Measurements from ENCODE around the gene SLC52A1. TPM values are rescaled to one million over a fixed set of nuclear protein-coding genes. Genes with fewer than 3 reads are reported as not detected.
"Not testable (repeated sequence)": the region's sequence is repeated elsewhere in the genome, so short reads cannot be mapped to it uniquely, and the experiment has no call there.

SLC52A1 gene
- total RNA-seq, 1 donor: 0.43 TPM

DNA sequence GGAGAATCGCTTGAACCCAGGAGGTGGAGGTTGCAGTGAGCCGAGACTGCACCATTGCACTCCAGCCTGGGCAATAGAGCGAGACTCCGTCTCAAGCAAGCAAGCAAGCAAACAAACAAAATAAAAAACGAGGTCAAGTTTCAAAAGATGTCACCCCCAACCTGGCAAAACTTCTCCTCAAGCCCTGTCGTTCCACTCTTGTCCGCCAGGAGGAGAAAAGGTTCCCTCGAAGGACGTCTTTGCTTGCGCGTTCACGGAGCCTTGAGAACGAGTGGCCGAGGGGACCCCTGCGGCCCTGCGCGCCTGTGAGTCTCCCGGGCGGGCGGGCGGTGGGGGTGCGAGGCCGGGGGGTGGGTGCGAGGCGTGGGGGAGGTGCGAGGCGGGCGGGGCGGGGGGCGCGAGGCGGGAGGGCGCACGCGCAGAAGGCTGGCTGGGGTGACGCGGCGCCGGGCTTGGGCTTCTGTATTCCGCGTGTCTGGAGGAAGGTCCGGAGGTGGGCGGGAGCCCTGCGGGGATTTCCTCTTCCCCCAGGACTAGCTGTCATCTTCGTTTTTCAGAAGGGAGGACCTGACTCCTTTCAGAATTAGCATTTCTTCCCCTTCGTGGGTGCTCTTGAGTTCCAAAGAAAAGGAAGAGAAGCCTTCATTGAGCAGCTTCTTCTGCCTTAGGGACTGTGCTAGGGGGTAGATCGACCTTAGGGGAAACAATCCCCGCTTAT lies 3.7 kb downstream of the SLC52A1 start:
- peak; percentile 86 for DNase-seq (ENCODE audit: low read depth)
- TF ChIP-seq, protein P1, sequence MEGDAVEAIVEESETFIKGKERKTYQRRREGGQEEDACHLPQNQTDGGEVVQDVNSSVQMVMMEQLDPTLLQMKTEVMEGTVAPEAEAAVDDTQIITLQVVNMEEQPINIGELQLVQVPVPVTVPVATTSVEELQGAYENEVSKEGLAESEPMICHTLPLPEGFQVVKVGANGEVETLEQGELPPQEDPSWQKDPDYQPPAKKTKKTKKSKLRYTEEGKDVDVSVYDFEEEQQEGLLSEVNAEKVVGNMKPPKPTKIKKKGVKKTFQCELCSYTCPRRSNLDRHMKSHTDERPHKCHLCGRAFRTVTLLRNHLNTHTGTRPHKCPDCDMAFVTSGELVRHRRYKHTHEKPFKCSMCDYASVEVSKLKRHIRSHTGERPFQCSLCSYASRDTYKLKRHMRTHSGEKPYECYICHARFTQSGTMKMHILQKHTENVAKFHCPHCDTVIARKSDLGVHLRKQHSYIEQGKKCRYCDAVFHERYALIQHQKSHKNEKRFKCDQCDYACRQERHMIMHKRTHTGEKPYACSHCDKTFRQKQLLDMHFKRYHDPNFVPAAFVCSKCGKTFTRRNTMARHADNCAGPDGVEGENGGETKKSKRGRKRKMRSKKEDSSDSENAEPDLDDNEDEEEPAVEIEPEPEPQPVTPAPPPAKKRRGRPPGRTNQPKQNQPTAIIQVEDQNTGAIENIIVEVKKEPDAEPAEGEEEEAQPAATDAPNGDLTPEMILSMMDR (IDR thresholded peaks at IDR 0.05; ENCODE audit: insufficient read depth, low read depth, low read length): peak; percentile 80

GRCh38 chr17:5030168-5030567 lies 5.1 kb downstream of the SLC52A1 start:
- not testable (repeated sequence) for H3K4me3 ChIP-seq (ENCODE audit: low read depth, low read length); DNase-seq (ENCODE audit: low read depth)

More for the DNA sequence above, 3.7 kb downstream of the SLC52A1 start:
- H3K4me3 ChIP-seq (ENCODE audit: low read depth, low read length): peak overlapping the region; percentile 48

- TF ChIP-seq, protein P1 (IDR thresholded peaks at IDR 0.05; ENCODE audit: insufficient read depth, low read depth, low read length): no peak
- H3K4me3 ChIP-seq (ENCODE audit: low read depth, low read length): no peak overlapping the region
- no peak for DNase-seq (ENCODE audit: low read depth)
These were observed 7.3 kb downstream of the SLC52A1 start for GRCh38 chr17:5027916-5028315.

DNA sequence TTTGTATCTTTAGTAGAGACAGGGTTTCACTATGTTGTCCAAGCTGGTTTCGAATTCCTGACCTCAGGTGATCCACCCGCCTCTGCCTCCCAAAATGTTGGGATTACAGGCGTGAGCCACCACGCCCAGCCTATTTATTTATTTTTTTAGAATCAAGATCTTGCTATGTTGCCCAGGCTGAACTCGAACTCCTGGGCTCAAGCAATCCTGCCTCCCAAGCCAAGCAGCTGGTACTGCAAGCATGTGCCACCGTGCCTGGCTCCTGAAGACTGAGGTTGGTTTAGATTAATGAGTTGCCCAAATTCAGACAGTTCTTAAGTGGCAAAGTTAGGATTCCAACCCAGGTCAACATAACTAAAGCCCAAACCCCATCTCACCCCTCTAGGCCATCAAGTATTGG lies 7.9 kb downstream of the SLC52A1 start:
- no peak overlapping the region for H3K4me3 ChIP-seq (ENCODE audit: low read depth, low read length)
- no peak for DNase-seq (ENCODE audit: low read depth)
- TF ChIP-seq, protein P1 (IDR thresholded peaks at IDR 0.05; ENCODE audit: insufficient read depth, low read depth, low read length): no peak

DNA sequence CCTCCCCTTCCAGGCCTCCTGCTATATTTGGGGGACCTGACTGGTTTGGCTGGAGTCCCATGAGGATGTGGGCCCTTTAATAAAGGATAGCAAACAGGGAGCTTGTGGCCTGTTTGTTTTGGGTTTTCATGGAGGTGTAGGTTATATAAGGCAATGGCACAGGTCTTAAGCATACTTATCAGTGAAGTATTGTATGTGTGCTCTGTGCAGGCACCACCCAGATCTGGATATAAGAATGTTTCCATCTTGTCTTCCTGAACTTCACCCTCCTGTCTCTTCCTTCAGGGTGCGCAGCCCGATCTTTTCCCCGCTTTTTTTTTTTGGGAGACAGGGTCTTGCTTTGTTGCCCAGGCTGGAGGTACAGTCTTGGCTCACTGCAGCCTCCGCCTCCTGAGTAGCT lies 10.6 kb downstream of the SLC52A1 start:
- H3K4me3 ChIP-seq (ENCODE audit: low read depth, low read length): no peak overlapping the region
- TF ChIP-seq, protein P1 (IDR thresholded peaks at IDR 0.05; ENCODE audit: insufficient read depth, low read depth, low read length): no peak
- DNase-seq (ENCODE audit: low read depth): no peak

DNA sequence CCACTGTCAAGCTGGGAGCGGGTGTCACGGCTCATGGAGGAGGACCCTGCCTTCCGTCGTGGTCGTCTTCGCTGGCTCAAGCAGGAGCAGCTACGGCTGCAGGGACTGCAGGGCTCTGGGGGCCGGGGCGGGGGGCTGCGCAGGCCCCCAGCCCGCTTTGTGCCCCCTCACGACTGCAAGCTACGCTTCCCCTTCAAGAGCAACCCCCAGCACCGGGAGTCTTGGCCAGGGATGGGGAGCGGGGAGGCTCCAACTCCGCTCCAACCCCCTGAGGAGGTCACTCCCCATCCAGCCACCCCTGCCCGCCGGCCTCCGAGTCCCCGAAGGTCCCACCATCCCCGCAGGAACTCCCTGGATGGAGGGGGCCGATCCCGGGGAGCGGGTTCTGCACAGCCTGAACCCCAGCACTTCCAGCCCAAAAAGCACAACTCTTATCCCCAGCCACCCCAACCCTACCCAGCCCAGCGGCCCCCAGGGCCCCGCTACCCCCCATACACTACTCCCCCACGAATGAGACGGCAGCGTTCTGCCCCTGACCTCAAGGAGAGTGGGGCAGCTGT lies 11.6 kb downstream of the SLC52A1 start:
- DNase-seq (ENCODE audit: low read depth): no peak
- TF ChIP-seq, protein P1 (IDR thresholded peaks at IDR 0.05; ENCODE audit: insufficient read depth, low read depth, low read length): no peak
- no peak overlapping the region for H3K4me3 ChIP-seq (ENCODE audit: low read depth, low read length)

GRCh38 chr17:5022171-5022711 lies 13.0 kb downstream of the SLC52A1 start:
- TF ChIP-seq, protein P1 (IDR thresholded peaks at IDR 0.05; ENCODE audit: insufficient read depth, low read depth, low read length): no peak
- H3K4me3 ChIP-seq (ENCODE audit: low read depth, low read length): no peak overlapping the region
- DNase-seq (ENCODE audit: low read depth): no peak
